ENCODE measurements around the gene GSTT4. TPM values are rescaled to one million over a fixed set of nuclear protein-coding genes. Genes with fewer than 3 reads are reported as not detected.

Gene GSTT4
- total RNA-seq = not detected

DNA sequence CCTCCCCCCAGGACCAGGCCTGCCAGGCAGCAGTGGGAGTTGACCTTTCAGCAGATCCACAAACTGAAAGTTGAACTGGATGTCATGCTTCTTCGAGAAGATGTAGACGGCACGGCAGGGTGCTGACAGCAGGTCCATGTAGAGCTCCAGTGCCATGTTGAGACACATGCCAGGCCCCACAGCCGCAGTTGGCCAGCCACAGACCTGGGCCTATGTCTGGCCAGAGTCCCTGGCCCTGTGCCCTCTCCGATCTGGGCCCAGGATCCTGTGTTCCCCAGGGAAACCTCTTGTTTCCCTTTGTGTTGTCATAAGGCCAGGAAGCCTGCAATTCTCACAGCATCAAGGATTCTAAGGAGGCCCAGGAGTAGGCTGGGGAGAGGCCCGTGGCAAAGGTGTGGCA, at the start of gene GSTT4:
GSTT4 (minus strand) TSS at position 253 of the 400 bp plus-strand sequence; CDS start at position 156, 97 bp downstream.
- no peaks in the 10 kb centered on the region for H3K9me3 ChIP-seq
- DNase-seq (ENCODE audit: low spot score in 2 of 2) = peak in 1 of 2 donors; percentile 74
- TF ChIP-seq EP300 (IDR thresholded peaks at IDR 0.05) (no peak), CTCF (IDR thresholded peaks at IDR 0.05) (no peak), POLR2AphosphoS5 (IDR thresholded peaks at IDR 0.05) (no peak), POLR2A (IDR thresholded peaks at IDR 0.05) (no peak)
- no peaks in the 10 kb centered on the region for H3K36me3 ChIP-seq
- no peak within 1 kb of the TSS for H3K4me3 ChIP-seq
- no peak within 1 kb of the TSS for H3K27ac ChIP-seq
- WGBS = 74% methylated on average over 6 of the region's 6 CpGs
- no peaks in the 10 kb centered on the region for H3K27me3 ChIP-seq
- H3K4me1 ChIP-seq = no peaks in the 10 kb centered on the region

- H3K4me3 ChIP-seq = no peak overlapping the region
- peaks cover 76% of the 10 kb centered on the region for H3K36me3 ChIP-seq
- no peaks in the 10 kb centered on the region for H3K4me1 ChIP-seq
- no peaks in the 10 kb centered on the region for H3K9me3 ChIP-seq
- TF ChIP-seq POLR2AphosphoS5 (IDR thresholded peaks at IDR 0.05) = no peak
- TF ChIP-seq POLR2A (IDR thresholded peaks at IDR 0.05) = no peak
- no peak for DNase-seq (ENCODE audit: low spot score in 2 of 2)
- H3K27ac ChIP-seq = no peak overlapping the region
- H3K27me3 ChIP-seq = no peaks in the 10 kb centered on the region
- WGBS = no CpG with 5 or more reads among the region's 3 CpGs
These were observed 49.1 kb upstream of the GSTT4 start for GRCh38 chr22:24054356-24054755.

DNA sequence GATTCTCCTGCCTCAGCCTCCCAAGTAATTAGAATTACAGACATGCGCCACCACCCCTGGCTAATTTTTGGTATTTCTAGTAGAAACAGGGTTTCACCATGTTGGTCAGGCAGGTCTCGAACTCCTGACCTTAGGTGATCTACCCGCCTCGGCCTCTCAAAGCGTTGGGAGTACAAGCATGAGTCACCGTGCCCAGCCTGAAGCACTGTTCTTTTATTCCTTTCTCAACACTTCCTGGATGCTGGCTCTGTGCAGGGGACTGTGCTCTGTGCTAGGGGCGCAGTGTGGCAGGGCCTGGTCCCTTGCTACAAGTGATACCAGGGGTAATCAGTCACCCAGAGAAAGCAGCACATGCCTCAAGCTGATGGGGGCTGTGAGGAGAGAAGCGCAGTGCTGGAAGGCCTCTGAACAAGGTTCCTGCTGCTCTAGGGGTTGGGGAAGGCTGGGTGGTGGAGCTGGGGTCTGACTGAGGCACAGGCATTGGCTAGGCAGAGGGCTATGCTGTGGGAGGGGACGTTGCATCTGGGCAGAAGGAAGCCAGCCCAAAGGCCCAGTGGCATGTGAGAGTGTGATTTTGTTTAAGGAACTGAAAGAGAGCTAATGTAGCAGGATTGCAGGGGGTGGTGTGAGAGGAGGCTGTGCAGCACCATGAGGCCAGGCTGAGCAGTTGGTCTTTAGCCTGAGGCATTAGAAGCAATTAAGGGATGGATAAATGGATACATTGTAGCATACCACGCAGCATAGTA, 48.4 kb upstream of the GSTT4 start:
- H3K36me3 ChIP-seq = peaks cover 76% of the 10 kb centered on the region
- H3K27ac ChIP-seq = no peak overlapping the region

GRCh38 chr22:24051568-24051967, 46.3 kb upstream of the GSTT4 start:
- peak in 1 of 2 donors; percentile 74 for DNase-seq (ENCODE audit: low spot score in 2 of 2)
- H3K4me1 ChIP-seq = no peaks in the 10 kb centered on the region
- H3K27ac ChIP-seq = peak overlapping the region; percentile 82
- WGBS = 48% methylated on average over 4 of the region's 4 CpGs
- H3K4me3 ChIP-seq = no peak overlapping the region
- H3K36me3 ChIP-seq = peaks cover 70% of the 10 kb centered on the region
- TF ChIP-seq CTCF (IDR thresholded peaks at IDR 0.05) (no peak), POLR2A (IDR thresholded peaks at IDR 0.05) (no peak), EP300 (IDR thresholded peaks at IDR 0.05) (no peak), POLR2AphosphoS5 (IDR thresholded peaks at IDR 0.05) (no peak)
- H3K27me3 ChIP-seq = no peaks in the 10 kb centered on the region
- H3K9me3 ChIP-seq = no peaks in the 10 kb centered on the region

More for the DNA sequence above, 48.4 kb upstream of the GSTT4 start:
- Histone ChIP-seq H3K27me3 (no peaks in the 10 kb centered on the region), H3K9me3 (no peaks in the 10 kb centered on the region), H3K4me1 (no peaks in the 10 kb centered on the region), H3K4me3 (no peak overlapping the region)
- WGBS = 89% methylated on average over 10 of the region's 10 CpGs
- TF ChIP-seq EP300 (IDR thresholded peaks at IDR 0.05) = no peak
- no peak for TF ChIP-seq POLR2AphosphoS5 (IDR thresholded peaks at IDR 0.05)
- no peak for TF ChIP-seq POLR2A (IDR thresholded peaks at IDR 0.05)
- TF ChIP-seq CTCF (IDR thresholded peaks at IDR 0.05) = no peak
- no peak for DNase-seq (ENCODE audit: low spot score in 2 of 2)

DNA sequence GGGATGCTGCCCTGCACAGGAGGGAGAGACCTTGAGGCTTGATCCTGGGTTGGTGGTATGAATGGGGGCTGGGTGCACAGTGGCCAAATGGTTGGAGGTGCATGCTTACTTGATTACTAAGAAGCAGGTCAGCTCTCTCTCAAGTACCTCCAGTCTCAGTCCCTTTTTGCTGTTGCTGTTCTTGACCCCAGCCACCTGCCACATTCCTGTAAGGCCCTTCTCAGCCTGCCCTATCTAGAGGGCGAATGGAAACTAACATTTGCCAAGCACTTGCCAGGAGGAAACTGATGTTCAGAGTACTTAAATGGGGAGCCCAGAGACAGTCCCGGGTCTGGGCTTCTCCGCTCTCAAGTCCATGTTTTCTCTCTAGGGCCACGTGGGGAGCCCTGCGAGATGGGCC, 45.8 kb upstream of the GSTT4 start:
- peak overlapping the region; percentile 16 for H3K27ac ChIP-seq
- WGBS = 86% methylated on average over 5 of the region's 5 CpGs
- H3K9me3 ChIP-seq = no peaks in the 10 kb centered on the region
- TF ChIP-seq EP300 (IDR thresholded peaks at IDR 0.05) = no peak
- no peak for TF ChIP-seq POLR2A (IDR thresholded peaks at IDR 0.05)
- no peak for TF ChIP-seq POLR2AphosphoS5 (IDR thresholded peaks at IDR 0.05)
- H3K4me1 ChIP-seq = no peaks in the 10 kb centered on the region
- H3K4me3 ChIP-seq = no peak overlapping the region
- H3K27me3 ChIP-seq = no peaks in the 10 kb centered on the region
- DNase-seq (ENCODE audit: low spot score in 2 of 2) = peak in 1 of 2 donors; percentile 44
- H3K36me3 ChIP-seq = peaks cover 65% of the 10 kb centered on the region

GRCh38 chr22:24049978-24050377, 44.7 kb upstream of the GSTT4 start:
- Histone ChIP-seq H3K27ac (no peak overlapping the region), H3K27me3 (no peaks in the 10 kb centered on the region), H3K9me3 (no peaks in the 10 kb centered on the region), H3K4me3 (no peak overlapping the region), H3K36me3 (peaks cover 65% of the 10 kb centered on the region), H3K4me1 (no peaks in the 10 kb centered on the region)
- TF ChIP-seq EP300 (IDR thresholded peaks at IDR 0.05) = no peak
- TF ChIP-seq CTCF (IDR thresholded peaks at IDR 0.05) = no peak
- no peak for TF ChIP-seq POLR2A (IDR thresholded peaks at IDR 0.05)
- no peak for TF ChIP-seq POLR2AphosphoS5 (IDR thresholded peaks at IDR 0.05)
- peak in 1 of 2 donors; percentile 19 for DNase-seq (ENCODE audit: low spot score in 2 of 2)
- WGBS = 92% methylated on average over 2 of the region's 2 CpGs

Data from suprapubic skin (tissue), 4 donors.